ENCODE measurements around the gene TOMM34. TPM values are rescaled to one million over a fixed set of nuclear protein-coding genes. Genes with fewer than 3 reads are reported as not detected.

TOMM34 gene
- total and polyA plus RNA-seq, 2 of the 13 experiments (the other 11 are each of a cell fraction or from before 2014, with no cell fraction given), result 36.2 to 52.0 TPM

GRCh38 chr20:44966030-44966961, 6.1 kb upstream of the TOMM34 start, which contains the start of gene STK4 (continued):
- no peak; the same call in 1 of the 2 replicates for TF ChIP-seq ZNF646 (CRISPR knock-in tag; IDR thresholded peaks at IDR 0.05)
- TF ChIP-seq FOXA3 (CRISPR knock-in tag; IDR thresholded peaks at IDR 0.05), result peak; percentile 73
- TF ChIP-seq MEIS1 (CRISPR knock-in tag; IDR thresholded peaks at IDR 0.05; ENCODE audit: borderline replicate concordance), result peak; percentile 95
- TF ChIP-seq, protein P1, sequence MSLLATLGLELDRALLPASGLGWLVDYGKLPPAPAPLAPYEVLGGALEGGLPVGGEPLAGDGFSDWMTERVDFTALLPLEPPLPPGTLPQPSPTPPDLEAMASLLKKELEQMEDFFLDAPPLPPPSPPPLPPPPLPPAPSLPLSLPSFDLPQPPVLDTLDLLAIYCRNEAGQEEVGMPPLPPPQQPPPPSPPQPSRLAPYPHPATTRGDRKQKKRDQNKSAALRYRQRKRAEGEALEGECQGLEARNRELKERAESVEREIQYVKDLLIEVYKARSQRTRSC (CRISPR knock-in tag; IDR thresholded peaks at IDR 0.05; ENCODE audit: low read depth), result no peak
- no peak for TF ChIP-seq ZNF839 (CRISPR knock-in tag; IDR thresholded peaks at IDR 0.05; ENCODE audit: borderline replicate concordance)
- TF ChIP-seq HMG20A (CRISPR knock-in tag; IDR thresholded peaks at IDR 0.05; ENCODE audit: borderline replicate concordance), result peak; percentile 50; the same call in 1 of the 2 replicates
- peak; percentile 98 for TF ChIP-seq DMAP1 (CRISPR knock-in tag; IDR thresholded peaks at IDR 0.05)
- TF ChIP-seq ELF1 (CRISPR knock-in tag; IDR thresholded peaks at IDR 0.05), result peak; percentile 100
- TF ChIP-seq, protein P2, sequence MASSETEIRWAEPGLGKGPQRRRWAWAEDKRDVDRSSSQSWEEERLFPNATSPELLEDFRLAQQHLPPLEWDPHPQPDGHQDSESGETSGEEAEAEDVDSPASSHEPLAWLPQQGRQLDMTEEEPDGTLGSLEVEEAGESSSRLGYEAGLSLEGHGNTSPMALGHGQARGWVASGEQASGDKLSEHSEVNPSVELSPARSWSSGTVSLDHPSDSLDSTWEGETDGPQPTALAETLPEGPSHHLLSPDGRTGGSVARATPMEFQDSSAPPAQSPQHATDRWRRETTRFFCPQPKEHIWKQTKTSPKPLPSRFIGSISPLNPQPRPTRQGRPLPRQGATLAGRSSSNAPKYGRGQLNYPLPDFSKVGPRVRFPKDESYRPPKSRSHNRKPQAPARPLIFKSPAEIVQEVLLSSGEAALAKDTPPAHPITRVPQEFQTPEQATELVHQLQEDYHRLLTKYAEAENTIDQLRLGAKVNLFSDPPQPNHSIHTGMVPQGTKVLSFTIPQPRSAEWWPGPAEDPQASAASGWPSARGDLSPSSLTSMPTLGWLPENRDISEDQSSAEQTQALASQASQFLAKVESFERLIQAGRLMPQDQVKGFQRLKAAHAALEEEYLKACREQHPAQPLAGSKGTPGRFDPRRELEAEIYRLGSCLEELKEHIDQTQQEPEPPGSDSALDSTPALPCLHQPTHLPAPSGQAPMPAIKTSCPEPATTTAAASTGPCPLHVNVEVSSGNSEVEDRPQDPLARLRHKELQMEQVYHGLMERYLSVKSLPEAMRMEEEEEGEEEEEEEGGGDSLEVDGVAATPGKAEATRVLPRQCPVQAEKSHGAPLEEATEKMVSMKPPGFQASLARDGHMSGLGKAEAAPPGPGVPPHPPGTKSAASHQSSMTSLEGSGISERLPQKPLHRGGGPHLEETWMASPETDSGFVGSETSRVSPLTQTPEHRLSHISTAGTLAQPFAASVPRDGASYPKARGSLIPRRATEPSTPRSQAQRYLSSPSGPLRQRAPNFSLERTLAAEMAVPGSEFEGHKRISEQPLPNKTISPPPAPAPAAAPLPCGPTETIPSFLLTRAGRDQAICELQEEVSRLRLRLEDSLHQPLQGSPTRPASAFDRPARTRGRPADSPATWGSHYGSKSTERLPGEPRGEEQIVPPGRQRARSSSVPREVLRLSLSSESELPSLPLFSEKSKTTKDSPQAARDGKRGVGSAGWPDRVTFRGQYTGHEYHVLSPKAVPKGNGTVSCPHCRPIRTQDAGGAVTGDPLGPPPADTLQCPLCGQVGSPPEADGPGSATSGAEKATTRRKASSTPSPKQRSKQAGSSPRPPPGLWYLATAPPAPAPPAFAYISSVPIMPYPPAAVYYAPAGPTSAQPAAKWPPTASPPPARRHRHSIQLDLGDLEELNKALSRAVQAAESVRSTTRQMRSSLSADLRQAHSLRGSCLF (CRISPR knock-in tag; IDR thresholded peaks at IDR 0.05; ENCODE audit: borderline replicate concordance), result no peak
- TF ChIP-seq ZNF33A (CRISPR knock-in tag; IDR thresholded peaks at IDR 0.05; ENCODE audit: borderline replicate concordance), result no peak
- TF ChIP-seq CENPX (CRISPR knock-in tag; IDR thresholded peaks at IDR 0.05), result no peak
- peak; percentile 96 for TF ChIP-seq ZNF781 (CRISPR knock-in tag; IDR thresholded peaks at IDR 0.05; ENCODE audit: borderline replicate concordance, not compliant biosample characterization)
- peak; percentile 92 for TF ChIP-seq ZNF331 (CRISPR knock-in tag; IDR thresholded peaks at IDR 0.05)
